GM21390 (cell line): Measurements from ENCODE around the gene MGME1.

Source experiments
- ATAC-seq: cut with Tn5 transposase; IDR thresholded peaks from one replicate; pipeline ENCODE4 v1.9.1; 2021; ENCODE audit not compliant: unreplicated experiment

The MGME1 gene

DNA sequence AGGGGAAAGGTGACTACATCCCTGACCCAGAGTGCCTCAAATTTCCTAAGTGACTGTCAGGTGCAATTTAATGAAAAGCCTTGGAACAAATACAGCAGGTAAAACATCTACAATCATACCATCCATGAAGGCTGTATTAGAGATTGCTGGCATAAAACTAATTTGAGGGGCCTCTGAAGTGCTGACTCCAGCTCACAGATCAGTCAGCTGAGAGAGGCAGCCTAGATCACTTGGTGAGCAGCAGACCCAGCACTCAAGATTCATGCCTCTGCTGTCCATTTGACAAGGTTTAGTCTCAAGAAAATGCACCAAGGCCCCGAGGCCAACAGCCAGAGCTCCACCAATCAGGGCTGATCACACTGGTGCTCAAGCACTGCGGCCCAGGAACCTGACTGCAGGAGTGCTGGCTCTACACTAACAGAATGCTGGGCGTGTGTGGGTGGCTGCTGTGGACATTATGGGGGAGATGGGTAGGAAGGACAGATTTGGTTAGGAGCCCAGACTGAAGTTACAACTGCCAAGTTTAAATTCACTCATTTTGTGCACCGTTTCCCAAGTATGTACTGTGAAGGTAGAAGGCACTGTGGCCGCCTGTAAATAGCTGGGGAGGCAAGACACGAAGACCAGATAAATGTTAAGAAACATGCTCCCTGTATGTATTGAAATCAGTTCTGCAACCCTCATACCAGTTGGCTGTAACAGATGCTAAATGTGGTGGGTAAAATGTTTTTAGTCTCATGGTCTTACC lies 28.4 kb upstream of the MGME1 start:
- ATAC-seq = no peak

DNA sequence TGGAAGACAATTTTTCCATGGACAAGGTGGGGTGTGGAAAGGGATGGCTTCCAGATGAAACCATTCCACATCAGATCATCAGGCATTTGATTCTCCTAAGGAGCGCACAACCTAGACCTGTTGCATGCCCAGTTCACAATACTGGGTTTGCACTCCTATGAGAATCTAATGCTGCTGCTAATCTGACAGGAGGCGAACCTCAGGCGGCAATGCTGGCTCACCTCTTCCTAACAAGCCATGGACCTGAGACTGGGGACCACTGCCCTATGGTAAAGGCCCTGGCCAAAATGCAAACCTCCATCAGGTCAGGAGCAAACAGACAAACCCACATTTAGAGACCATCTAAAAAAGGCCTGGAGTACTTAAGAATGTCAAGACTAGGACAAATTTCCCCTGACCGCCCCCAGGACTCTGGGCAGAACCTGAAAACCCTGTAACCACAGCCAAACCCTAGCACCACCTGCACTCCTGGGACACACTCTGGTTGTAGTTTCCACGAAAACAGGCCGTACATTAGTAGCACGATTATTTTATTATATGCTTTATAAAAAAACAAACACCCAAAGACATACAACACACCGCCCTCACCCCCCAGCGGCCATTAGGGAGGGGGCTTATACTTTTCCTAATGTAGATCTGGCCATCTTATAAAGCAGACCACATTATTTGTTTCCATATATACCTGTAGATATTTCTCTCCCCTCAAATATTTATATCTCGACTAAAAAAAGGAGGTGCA lies 27.6 kb upstream of the MGME1 start:
- no peak for ATAC-seq

DNA sequence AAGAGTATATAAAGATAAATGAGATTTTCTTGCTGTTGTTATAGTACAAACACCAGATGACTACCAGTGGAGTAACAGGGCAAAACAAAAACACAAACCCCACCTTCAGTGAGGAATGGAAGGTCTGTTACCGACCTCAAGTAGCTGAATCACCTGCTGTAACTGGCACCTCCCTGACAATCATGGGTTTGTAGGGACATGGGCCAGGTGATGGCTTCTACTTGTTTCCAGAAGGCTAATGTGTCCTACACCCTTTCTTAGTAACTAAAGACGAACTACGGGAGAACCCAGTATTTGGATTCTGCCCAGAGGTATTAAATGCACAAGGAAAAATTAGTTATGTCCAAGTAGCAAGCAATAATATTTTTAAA lies 27.0 kb upstream of the MGME1 start:
- ATAC-seq = no peak

DNA sequence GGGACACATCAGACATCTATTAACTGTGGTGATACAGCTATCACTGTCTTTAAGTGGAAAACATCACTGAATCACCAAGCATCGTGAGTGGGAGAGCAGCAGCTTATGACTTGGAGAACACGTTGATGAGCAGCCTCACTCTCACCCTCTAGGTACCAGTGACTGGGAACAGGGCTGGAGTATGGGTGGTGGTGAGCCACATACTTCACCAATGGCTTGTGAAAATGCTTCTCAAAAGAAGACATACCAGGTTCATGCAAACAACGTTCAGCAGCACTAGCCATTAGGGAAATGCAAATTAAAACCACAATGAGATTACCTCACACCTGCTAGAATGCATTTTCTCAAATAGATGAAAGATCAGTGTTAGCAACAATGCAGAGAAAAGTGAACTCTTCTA lies 25.5 kb upstream of the MGME1 start:
- peak; percentile 79 for ATAC-seq

DNA sequence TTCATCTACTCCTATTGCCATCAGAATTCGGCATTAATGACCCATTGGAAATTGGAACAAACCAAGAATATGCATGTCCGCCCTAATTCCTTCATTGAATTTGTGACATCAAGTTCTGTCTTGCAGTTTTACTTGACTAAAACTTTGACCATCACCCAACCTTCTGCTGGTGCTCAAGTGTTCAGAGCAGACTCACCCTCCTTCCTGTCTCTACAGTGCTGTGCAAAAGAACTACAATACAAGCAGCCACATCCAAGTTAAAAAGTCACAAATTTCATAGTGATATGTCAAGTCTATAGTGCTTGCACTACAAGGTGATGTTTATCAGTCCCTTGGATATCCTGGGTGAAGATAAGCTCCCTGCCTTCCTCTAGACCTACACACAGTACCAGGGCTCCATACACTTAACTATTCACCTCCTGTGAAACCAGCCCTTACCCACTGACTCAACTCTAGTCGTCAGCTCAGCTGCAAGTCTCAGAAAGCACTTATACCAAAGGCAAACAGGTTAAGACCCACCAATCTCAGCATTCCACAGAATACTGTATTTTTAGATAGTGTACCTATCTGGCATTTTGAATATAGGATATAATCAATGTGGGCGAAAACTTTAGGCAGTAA lies 23.9 kb upstream of the MGME1 start:
- ATAC-seq = no peak

DNA sequence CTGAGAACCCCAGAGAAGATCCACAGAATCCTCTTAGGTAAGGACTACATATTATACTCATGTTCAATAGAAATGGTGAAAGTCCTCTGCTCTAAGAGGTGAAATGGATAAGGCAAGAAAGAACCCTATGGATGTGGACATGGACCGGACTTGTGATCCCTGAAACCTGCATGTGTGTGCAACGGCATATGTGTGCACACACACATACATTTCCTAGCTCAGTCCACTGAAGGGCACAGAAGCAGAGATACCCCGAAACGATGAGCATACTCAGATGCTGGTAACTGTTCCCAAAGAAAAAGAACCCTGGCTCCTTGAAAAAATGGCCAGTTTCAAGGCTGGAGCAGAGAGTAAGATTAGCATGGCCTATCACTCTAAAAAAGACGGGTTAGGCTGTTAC lies 22.8 kb upstream of the MGME1 start:
- no peak for ATAC-seq

DNA sequence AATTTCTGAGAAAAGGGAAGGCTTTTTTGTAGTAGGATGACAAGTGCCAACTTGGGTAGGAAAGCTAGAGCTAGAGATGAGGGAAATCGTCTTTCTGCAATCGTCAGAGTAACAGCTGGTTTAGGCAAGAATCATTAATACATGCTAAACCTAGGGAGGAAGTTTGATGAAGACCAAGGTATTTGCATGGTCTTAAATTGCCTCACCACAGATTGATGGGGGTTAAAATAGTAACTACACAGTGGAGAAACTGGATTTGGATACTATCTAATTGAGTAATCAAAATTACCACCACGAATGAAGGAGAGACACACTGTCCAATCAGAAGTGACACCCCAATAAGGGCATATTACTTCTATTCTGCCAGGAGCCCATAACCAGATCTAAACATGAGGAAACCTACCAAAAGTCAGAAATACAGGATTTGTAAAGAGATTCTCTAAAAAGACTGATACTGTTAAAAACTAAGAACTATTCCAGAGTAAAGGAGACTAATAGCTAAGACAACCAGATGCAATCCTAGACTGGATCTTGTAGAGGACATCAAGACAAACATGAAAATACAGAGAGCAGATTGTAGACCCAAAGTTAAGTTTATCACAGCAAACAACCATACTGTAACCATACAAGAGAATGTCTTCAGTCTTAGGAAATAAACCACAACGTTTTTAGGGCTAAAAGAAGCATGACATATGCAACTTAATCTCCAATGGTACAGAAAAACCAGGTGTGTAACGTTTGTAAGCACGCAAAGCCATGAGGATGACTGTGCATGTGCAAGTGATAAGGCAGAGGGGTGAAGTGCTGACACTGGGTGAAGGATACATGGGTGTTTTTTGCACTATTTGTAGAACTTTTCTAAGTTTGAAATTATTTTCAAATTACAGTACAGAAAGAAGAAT lies 22.0 kb upstream of the MGME1 start:
- no peak for ATAC-seq

DNA sequence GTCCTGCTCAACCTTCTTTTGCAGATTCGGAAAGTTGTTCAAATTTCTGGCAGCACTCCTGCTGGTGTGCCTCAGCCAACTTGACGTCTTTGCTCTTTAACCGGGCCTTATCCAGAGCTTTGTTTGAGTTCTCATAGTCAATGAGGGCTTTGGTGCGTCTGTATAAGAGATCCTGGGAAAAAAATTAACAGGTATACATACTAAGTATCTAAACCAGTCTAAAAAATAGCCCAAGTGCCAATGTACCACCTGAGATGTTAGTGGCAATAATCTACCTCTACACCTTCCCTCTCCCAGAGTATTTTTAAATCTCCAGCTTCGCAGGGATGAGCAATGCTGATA lies 21.4 kb upstream of the MGME1 start:
- no peak for ATAC-seq

GRCh38 chr20:17948442-17948841 lies 20.4 kb upstream of the MGME1 start:
- ATAC-seq = no peak

DNA sequence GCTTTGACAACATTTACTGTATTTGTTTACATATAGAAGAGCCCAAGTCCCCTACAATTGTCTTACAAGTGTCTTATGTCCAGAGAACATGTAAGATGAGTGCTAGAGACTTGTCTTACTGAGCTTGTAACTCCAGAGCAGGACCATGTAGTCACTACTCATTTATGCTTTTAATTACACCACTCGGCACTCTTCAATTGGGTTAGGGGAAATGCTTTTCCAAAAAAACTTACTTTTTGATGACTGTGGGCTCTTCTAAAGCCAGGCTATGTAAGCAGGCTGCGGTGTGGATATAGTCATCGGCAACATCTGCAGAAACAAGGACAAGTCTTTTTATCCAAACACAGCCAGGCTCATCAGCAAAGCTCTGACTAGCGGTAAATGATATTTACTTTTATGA lies 18.9 kb upstream of the MGME1 start:
- no peak for ATAC-seq

DNA sequence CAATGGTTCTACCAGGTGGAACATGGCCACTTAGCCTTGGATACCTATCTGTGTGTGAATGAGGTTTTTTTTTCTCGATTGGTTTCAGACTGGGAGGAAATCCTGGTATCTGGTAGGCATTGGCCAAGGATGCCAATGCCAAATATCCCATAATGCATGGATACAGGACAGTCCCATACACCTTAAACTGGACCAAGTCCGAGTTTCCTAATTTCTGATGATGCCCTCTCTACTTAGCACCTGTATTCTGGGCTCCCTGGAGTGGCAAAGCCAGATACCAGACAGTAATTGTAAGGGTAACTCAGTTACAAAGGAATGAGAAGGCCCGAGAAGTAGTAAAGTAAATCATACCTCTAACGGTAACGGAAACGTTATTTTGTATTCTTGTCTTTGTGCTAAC lies 18.1 kb upstream of the MGME1 start:
- ATAC-seq = no peak

DNA sequence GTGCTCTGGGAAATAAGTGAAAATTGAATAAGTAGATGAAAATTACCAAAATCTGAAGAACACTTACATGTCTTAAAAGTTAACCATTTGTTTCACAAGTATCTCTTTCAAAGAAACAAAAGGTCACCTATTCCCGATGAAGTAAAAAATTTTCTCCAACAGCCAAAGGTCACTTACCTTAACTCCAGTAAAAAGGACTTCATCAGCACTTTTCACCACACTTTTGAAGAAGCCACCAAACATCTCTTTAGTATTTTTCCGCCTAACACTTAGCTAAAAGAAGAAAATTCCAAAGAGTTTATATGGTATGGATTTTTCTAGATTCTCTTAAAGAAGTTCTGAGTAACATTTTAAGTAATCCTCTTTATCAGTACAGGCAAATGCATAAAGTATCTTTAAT lies 17.5 kb upstream of the MGME1 start:
- no peak for ATAC-seq

- ATAC-seq = no peak
Observed at GRCh38 chr20:17952692-17953684, 15.8 kb upstream of the MGME1 start.

DNA sequence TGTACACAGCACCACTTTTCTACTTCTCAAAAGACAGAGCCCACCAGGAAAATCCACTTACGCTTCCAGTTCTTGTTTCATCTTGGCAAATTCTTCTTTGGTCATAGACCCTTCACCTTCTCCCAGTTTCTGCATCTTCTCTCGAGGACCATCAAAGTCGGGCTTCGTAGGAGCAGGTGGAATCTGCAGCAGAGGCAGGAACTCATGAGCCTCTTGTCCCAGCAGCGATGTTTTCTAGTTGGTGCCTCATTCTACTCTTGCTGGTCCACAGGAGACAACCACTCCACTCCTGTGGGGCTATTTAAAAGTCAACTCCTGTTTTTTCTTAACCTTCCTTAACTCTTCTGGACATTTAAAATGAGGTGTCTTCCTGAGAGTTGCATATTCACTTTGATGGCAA lies 14.9 kb upstream of the MGME1 start:
- ATAC-seq = no peak

DNA sequence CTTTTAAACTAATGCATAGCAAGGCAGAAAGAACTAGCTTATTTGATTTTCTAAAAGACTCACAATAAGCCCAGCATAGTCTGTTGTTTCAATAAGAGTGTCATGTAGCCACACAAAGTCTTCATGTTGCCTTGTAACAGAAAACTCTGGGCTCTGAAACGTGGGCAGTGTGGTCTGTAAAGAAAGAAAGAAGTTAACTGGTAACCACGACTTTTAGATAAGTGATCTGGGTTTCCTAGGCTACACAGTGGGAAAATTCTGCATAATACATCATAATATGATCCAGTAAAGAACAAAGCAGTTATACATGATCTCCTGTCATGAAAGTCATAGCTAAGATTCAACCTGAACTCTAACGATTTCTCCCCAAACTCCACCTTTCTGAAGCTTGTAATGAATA lies 13.5 kb upstream of the MGME1 start:
- ATAC-seq = no peak

GRCh38 chr20:17956099-17956685 lies 12.6 kb upstream of the MGME1 start:
- ATAC-seq = no peak

GRCh38 chr20:17957505-17958363 lies 11.1 kb upstream of the MGME1 start:
- no peak for ATAC-seq

DNA sequence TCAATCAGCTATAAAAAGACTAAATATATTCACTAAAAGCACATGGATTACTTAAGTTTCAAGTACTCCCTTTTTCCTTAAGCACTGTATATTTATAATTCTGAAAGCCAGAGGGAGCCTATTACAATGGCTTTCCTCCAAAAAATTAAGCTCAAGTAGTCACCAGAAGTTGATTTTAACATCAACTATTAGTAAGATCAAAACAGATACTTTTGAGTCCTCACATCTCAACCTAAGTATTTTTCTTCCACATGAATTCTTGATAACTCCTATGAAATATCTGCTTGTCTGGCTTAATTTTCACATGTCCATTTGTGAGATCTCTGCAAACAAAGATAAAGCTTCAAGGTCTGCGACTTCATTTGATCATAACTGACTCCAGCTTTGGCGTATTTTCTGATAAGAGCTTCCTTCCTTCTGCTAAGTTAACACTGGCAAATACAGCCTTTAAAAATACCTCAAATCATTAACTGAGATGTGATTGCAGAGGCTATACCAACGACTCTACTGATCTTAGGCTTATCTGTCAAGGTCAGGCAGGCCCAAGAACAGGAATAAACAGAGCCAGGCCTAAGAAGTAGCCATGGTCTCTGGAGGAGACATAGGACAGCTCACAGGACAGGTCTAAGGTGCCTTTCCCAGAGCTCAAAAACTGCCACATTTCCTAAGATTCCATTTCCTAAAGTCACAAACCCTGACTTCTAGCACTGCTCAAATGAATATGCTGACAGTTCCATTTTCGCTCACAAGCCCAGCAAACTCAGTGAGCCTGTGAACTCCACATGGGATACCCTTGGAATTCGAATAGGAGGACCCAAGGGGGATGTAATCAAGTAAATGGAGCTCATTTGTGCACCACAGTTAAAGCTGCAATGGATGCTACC lies 10.2 kb upstream of the MGME1 start:
- no peak for ATAC-seq
